MV-4-11 (cell line): ENCODE data around the gene TCF12.

Experiments used
- DNase-seq: peaks from one replicate; lab custom pipeline; 2025; lab: John Stamatoyannopoulos, UW

The TCF12 gene

GRCh38 chr15:57094321-57095257 lies 176.1 kb downstream of the TCF12 start:
- no peak for DNase-seq

GRCh38 chr15:57095896-57096295 lies 177.5 kb downstream of the TCF12 start:
- no peak for DNase-seq

GRCh38 chr15:57097246-57097645 lies 178.8 kb downstream of the TCF12 start:
- no peak for DNase-seq

- DNase-seq = peak; percentile 43
Observed at GRCh38 chr15:57097919-57098543, 179.6 kb downstream of the TCF12 start.

- no peak for DNase-seq
Observed at GRCh38 chr15:57098896-57099295, 180.5 kb downstream of the TCF12 start.

- peak; percentile 72 for DNase-seq
Observed at GRCh38 chr15:57100136-57100539, 181.7 kb downstream of the TCF12 start.

- no peak for DNase-seq
Observed at GRCh38 chr15:57102858-57103257, 184.4 kb downstream of the TCF12 start.

GRCh38 chr15:57108296-57108695 lies 189.9 kb downstream of the TCF12 start:
- no peak for DNase-seq

- no peak for DNase-seq
Observed at GRCh38 chr15:57109005-57109404, 190.6 kb downstream of the TCF12 start.

GRCh38 chr15:57111002-57111401 lies 192.6 kb downstream of the TCF12 start:
- DNase-seq = no peak

GRCh38 chr15:57112178-57112577 lies 193.7 kb downstream of the TCF12 start:
- no peak for DNase-seq

- peak; percentile 50 for DNase-seq
Observed at GRCh38 chr15:57114070-57114469, 195.6 kb downstream of the TCF12 start.

GRCh38 chr15:57118013-57118799 lies 199.8 kb downstream of the TCF12 start:
- no peak for DNase-seq

GRCh38 chr15:57122080-57122840 lies 203.8 kb downstream of the TCF12 start:
- DNase-seq = peak; percentile 4

- DNase-seq = no peak
Observed at GRCh38 chr15:57124036-57124435, 205.6 kb downstream of the TCF12 start.

- no peak for DNase-seq
Observed at GRCh38 chr15:57129064-57129463, 210.6 kb downstream of the TCF12 start.

- DNase-seq = no peak
Observed at GRCh38 chr15:57130956-57131355, 212.5 kb downstream of the TCF12 start.

GRCh38 chr15:57133127-57133968 lies 214.9 kb downstream of the TCF12 start:
- no peak for DNase-seq

GRCh38 chr15:57134071-57134605 lies 215.7 kb downstream of the TCF12 start:
- DNase-seq = no peak

- no peak for DNase-seq
Observed at GRCh38 chr15:57134851-57135250, 216.4 kb downstream of the TCF12 start.

- DNase-seq = no peak
Observed at GRCh38 chr15:57135800-57136199, 217.4 kb downstream of the TCF12 start.
